Neural crest cell (in vitro differentiated cells): Measurements from ENCODE around the gene CELF4. TPM values are rescaled to one million over a fixed set of nuclear protein-coding genes. Genes with fewer than 3 reads are reported as not detected.

ENCODE experiments used
- DNase-seq: peaks from one replicate; pipeline ENCODE4 v3.0.0; 2021; ENCODE audit warnings: low read depth, mixed read lengths, low spot score
- H3K27ac Mint-ChIP-seq: one replicate; pipeline ENCODE4 v1.8.0; 2021; ENCODE audit warnings: mild to moderate bottlenecking, mixed read lengths; ENCODE audit not compliant: unreplicated experiment
- H3K27me3 Mint-ChIP-seq: 2 replicates; pipeline ENCODE4 v1.8.0; 2021; ENCODE audit warnings: low read depth, mild to moderate bottlenecking, mixed read lengths
- H3K36me3 Mint-ChIP-seq: 2 replicates; pipeline ENCODE4 v1.8.0; 2021; ENCODE audit warnings: low read depth, mild to moderate bottlenecking, mixed read lengths
- H3K4me1 Mint-ChIP-seq: 2 replicates; pipeline ENCODE4 v1.8.0; 2021; ENCODE audit warnings: mixed read lengths
- H3K4me3 Mint-ChIP-seq: one replicate; pipeline ENCODE4 v1.8.0; 2021; ENCODE audit warnings: mild to moderate bottlenecking, mixed read lengths
- H3K9me3 Mint-ChIP-seq: 2 replicates; pipeline ENCODE4 v1.8.0; 2021; ENCODE audit warnings: mixed read lengths
- CTCF ChIP-seq: fragments of 200-600 bp; sonication (generic); conservative IDR thresholded peaks from 2 replicates; pipeline ENCODE4 v1.5.0; 2021; ENCODE audit warnings: antibody characterized with exemption, mild to moderate bottlenecking
- total RNA-seq: library from RNA; stranded (reverse); gene quantifications from 2 replicates; pipeline ENCODE4 v1.2.1, GENCODE V29; 2021

The CELF4 gene
- total RNA-seq, 1 donor from 2014 or later, result 1.9 TPM

GRCh38 chr18:37393221-37393827 is 172.3 kb downstream of the CELF4 start:
- H3K27me3 Mint-ChIP-seq, result peaks cover 13% of the 10 kb centered on the region
- no peaks in the 10 kb centered on the region for H3K36me3 Mint-ChIP-seq
- H3K27ac Mint-ChIP-seq, result no peak overlapping the region
- DNase-seq, result no peak
- peaks cover 21% of the 10 kb centered on the region for H3K4me1 Mint-ChIP-seq
- H3K9me3 Mint-ChIP-seq, result no peaks in the 10 kb centered on the region
- peak overlapping the region; percentile 76 for H3K4me3 Mint-ChIP-seq
- TF ChIP-seq CTCF, result no peak

- peaks cover 21% of the 10 kb centered on the region for H3K4me1 Mint-ChIP-seq
- peaks cover 13% of the 10 kb centered on the region for H3K27me3 Mint-ChIP-seq
- DNase-seq, result no peak
- peak overlapping the region; percentile 47 for H3K4me3 Mint-ChIP-seq
- H3K9me3 Mint-ChIP-seq, result no peaks in the 10 kb centered on the region
- TF ChIP-seq CTCF, result no peak
- peak overlapping the region; percentile 8 for H3K27ac Mint-ChIP-seq
- H3K36me3 Mint-ChIP-seq, result no peaks in the 10 kb centered on the region
Observed at GRCh38 chr18:37392648-37393047, 172.9 kb downstream of the CELF4 start.

- DNase-seq, result no peak
- H3K4me1 Mint-ChIP-seq, result peaks cover 21% of the 10 kb centered on the region
- TF ChIP-seq CTCF, result no peak
- no peak overlapping the region for H3K4me3 Mint-ChIP-seq
- H3K9me3 Mint-ChIP-seq, result no peaks in the 10 kb centered on the region
- no peaks in the 10 kb centered on the region for H3K36me3 Mint-ChIP-seq
- peaks cover 13% of the 10 kb centered on the region for H3K27me3 Mint-ChIP-seq
- H3K27ac Mint-ChIP-seq, result no peak overlapping the region
Observed at GRCh38 chr18:37391698-37392548, 173.7 kb downstream of the CELF4 start.

GRCh38 chr18:37391156-37391555 is 174.4 kb downstream of the CELF4 start:
- Mint-ChIP-seq H3K4me1 (peaks cover 21% of the 10 kb centered on the region), H3K27me3 (peaks cover 13% of the 10 kb centered on the region), H3K9me3 (no peaks in the 10 kb centered on the region), H3K36me3 (no peaks in the 10 kb centered on the region), H3K4me3 (no peak overlapping the region), H3K27ac (no peak overlapping the region)
- DNase-seq, result no peak
- TF ChIP-seq CTCF, result no peak

- Mint-ChIP-seq H3K4me1 (peaks cover 21% of the 10 kb centered on the region), H3K9me3 (no peaks in the 10 kb centered on the region), H3K27me3 (peaks cover 10% of the 10 kb centered on the region), H3K4me3 (no peak overlapping the region), H3K36me3 (no peaks in the 10 kb centered on the region), H3K27ac (no peak overlapping the region)
- no peak for TF ChIP-seq CTCF
- no peak for DNase-seq
Observed at GRCh38 chr18:37390687-37391086, 174.9 kb downstream of the CELF4 start.
